Motor neuron (in vitro differentiated cells): ENCODE data around the gene PFKFB3. TPM values are rescaled to one million over a fixed set of nuclear protein-coding genes. Genes with fewer than 3 reads are reported as not detected.

Source experiments
- ATAC-seq, 8 experiments: fragments of 200-7000 bp; cut with Tn5 transposase; replicated peaks in 6 of 8; 2 replicates each; pipeline ENCODE4 v1.8.0; 2021; ENCODE audit warnings: mild to moderate bottlenecking in 8 of 8, moderate library complexity in 8 of 8
- H3K27ac ChIP-seq, 2 donors: fragments of 250-450 bp; sonication (Bioruptor Pico); 2 replicates each; pipeline ENCODE4 v1.9.0; 2021; ENCODE audit warnings: antibody characterized with exemption in 2 of 2, mild to moderate bottlenecking in 2 of 2, moderate library complexity in 1 of 2
- H3K4me1 ChIP-seq, 2 donors: fragments of 250-450 bp; sonication (Bioruptor Pico); replicated peaks in 1 of 2; 2 replicates each; pipeline ENCODE4 v1.6.1; 2021; ENCODE audit warnings: antibody characterized with exemption in 2 of 2, mild to moderate bottlenecking in 2 of 2, moderate library complexity in 1 of 2
- H3K4me3 ChIP-seq, 5 donors: fragments of 250-450 bp; sonication (Bioruptor Pico); 2 replicates each; pipeline ENCODE4 v1.9.0; 2021; ENCODE audit warnings: antibody characterized with exemption in 5 of 5, mild to moderate bottlenecking in 5 of 5, moderate library complexity in 4 of 5
- whole genome bisulfite sequencing, 10 experiments: fragments of 450-650 bp; shearing (Covaris generic); methylation state at CpG; one replicate each; pipeline ENCODE4 v1.0.0; 2022; 5-methylcytosine and 5-hydroxymethylcytosine counted together
- in situ Hi-C, 9 experiments: fragments of 400-800 bp; cut with MboI; loops; one replicate each; pipeline ENCODE4 v1.15.0; 2021; ENCODE audit warnings: low sequenced_read_pairs in 9 of 9, low pct_unique_long_range_greater_than_20kb in 2 of 9; ENCODE audit not compliant: unreplicated experiment in 9 of 9
- total RNA-seq, 8 experiments: library from RNA; unstranded; fragments of 300-600 nt; gene quantifications; 2 replicates each; pipeline versions ENCODE4 v1.2.3 to v1.2.4, GENCODE V29; 2022

The PFKFB3 gene
- total RNA-seq, 8 experiments from 2014 or later = 32.4 to 80.6 (median 46.6) TPM

GRCh38 chr10:6228010-6228511 is 25.3 kb downstream of the PFKFB3 start:
- no peak overlapping the region for H3K4me3 ChIP-seq
- no peaks in the 10 kb centered on the region for H3K4me1 ChIP-seq
- 81 to 100% (median 91%) methylated on average over 3 to 9 of the region's 20 CpGs; no CpG with 5 or more reads in 4 of the 10 experiments for WGBS, 10 experiments
- peak in 1 of 8 experiments; percentile 62 for ATAC-seq
- no peak overlapping the region for H3K27ac ChIP-seq
- in situ Hi-C loops = no loop called here

GRCh38 chr10:6228647-6229046 is 25.9 kb downstream of the PFKFB3 start:
- H3K4me1 ChIP-seq = no peaks in the 10 kb centered on the region
- WGBS, 10 experiments = 0 to 100% (median 47%) methylated on average over 1 to 3 of the region's 5 CpGs; no CpG with 5 or more reads in 6 of the 10 experiments
- no peak overlapping the region for H3K27ac ChIP-seq
- ATAC-seq = peak in 1 of 8 experiments; percentile 90
- in situ Hi-C loops = no loop called here
- H3K4me3 ChIP-seq = no peak overlapping the region

GRCh38 chr10:6229290-6229689 is 26.6 kb downstream of the PFKFB3 start:
- ATAC-seq = no peak
- in situ Hi-C loops = no loop called here
- no peak overlapping the region for H3K27ac ChIP-seq
- H3K4me3 ChIP-seq = no peak overlapping the region
- no peaks in the 10 kb centered on the region for H3K4me1 ChIP-seq
- WGBS, 10 experiments = 87 to 100% (median 91%) methylated on average over 2 to 4 of the region's 15 CpGs; no CpG with 5 or more reads in 5 of the 10 experiments

- no peak for ATAC-seq
- no peak overlapping the region for H3K4me3 ChIP-seq
- H3K27ac ChIP-seq = no peak overlapping the region
- 86 to 100% (median 97%) methylated on average over 1 to 9 of the region's 13 CpGs; no CpG with 5 or more reads in 4 of the 10 experiments for WGBS, 10 experiments
- no peaks in the 10 kb centered on the region for H3K4me1 ChIP-seq
- in situ Hi-C loops = no loop called here
Measured at GRCh38 chr10:6229746-6230145, 27.0 kb downstream of the PFKFB3 start.

- no peak for ATAC-seq
- WGBS, 10 experiments = 100% methylated on average over 2 of the region's 2 CpGs; no CpG with 5 or more reads in 9 of the 10 experiments
- Histone ChIP-seq H3K4me3 (no peak overlapping the region), H3K4me1 (no peaks in the 10 kb centered on the region), H3K27ac (no peak overlapping the region)
- in situ Hi-C loops = no loop called here
Measured at GRCh38 chr10:6230315-6230714, 27.6 kb downstream of the PFKFB3 start.

GRCh38 chr10:6231146-6231545 is 28.4 kb downstream of the PFKFB3 start:
- Histone ChIP-seq H3K4me1 (no peaks in the 10 kb centered on the region), H3K4me3 (no peak overlapping the region), H3K27ac (no peak overlapping the region)
- 83 to 100% (median 92%) methylated on average over 1 to 12 of the region's 12 CpGs; no CpG with 5 or more reads in 1 of the 10 experiments for WGBS, 10 experiments
- ATAC-seq = no peak
- in situ Hi-C loops = no loop called here

- no peak for ATAC-seq
- Histone ChIP-seq H3K4me1 (no peaks in the 10 kb centered on the region), H3K4me3 (no peak overlapping the region), H3K27ac (no peak overlapping the region)
- in situ Hi-C loops = no loop called here
- 86% methylated on average over 4 of the region's 13 CpGs; no CpG with 5 or more reads in 9 of the 10 experiments for WGBS, 10 experiments
Measured at GRCh38 chr10:6231730-6232129, 29.0 kb downstream of the PFKFB3 start.

- 90 to 100% (median 100%) methylated on average over 1 to 6 of the region's 15 CpGs; no CpG with 5 or more reads in 5 of the 10 experiments for WGBS, 10 experiments
- in situ Hi-C loops = no loop called here
- ATAC-seq = no peak
- no peak overlapping the region for H3K4me3 ChIP-seq
- H3K27ac ChIP-seq = no peak overlapping the region
- no peaks in the 10 kb centered on the region for H3K4me1 ChIP-seq
Measured at GRCh38 chr10:6232225-6232807, 29.6 kb downstream of the PFKFB3 start.

GRCh38 chr10:6232846-6233724 is 30.4 kb downstream of the PFKFB3 start:
- 50 to 98% (median 90%) methylated on average over 2 to 14 of the region's 28 CpGs; no CpG with 5 or more reads in 3 of the 10 experiments for WGBS, 10 experiments
- H3K4me3 ChIP-seq = no peak overlapping the region
- no peaks in the 10 kb centered on the region for H3K4me1 ChIP-seq
- in situ Hi-C loops = no loop called here
- ATAC-seq = no peak
- H3K27ac ChIP-seq = no peak overlapping the region

GRCh38 chr10:6233725-6234277 is 31.1 kb downstream of the PFKFB3 start:
- no peak overlapping the region for H3K27ac ChIP-seq
- WGBS, 10 experiments = 84 to 100% (median 98%) methylated on average over 1 to 4 of the region's 11 CpGs; no CpG with 5 or more reads in 4 of the 10 experiments

GRCh38 chr10:6234371-6234770 is 31.6 kb downstream of the PFKFB3 start:
- 88 to 100% (median 96%) methylated on average over 1 to 8 of the region's 13 CpGs for WGBS, 10 experiments

More at GRCh38 chr10:6233725-6234277, 31.1 kb downstream of the PFKFB3 start:
- ATAC-seq = no peak
- Histone ChIP-seq H3K4me3 (no peak overlapping the region), H3K4me1 (no peaks in the 10 kb centered on the region)
- in situ Hi-C loops = no loop called here

GRCh38 chr10:6236349-6237198 is 33.8 kb downstream of the PFKFB3 start:
- in situ Hi-C loops = no loop called here
- no peak for ATAC-seq
- no peak overlapping the region for H3K27ac ChIP-seq
- no peaks in the 10 kb centered on the region for H3K4me1 ChIP-seq
- WGBS, 10 experiments = 80 to 96% (median 89%) methylated on average over 2 to 7 of the region's 38 CpGs; no CpG with 5 or more reads in 4 of the 10 experiments
- H3K4me3 ChIP-seq = no peak overlapping the region

More at GRCh38 chr10:6234371-6234770, 31.6 kb downstream of the PFKFB3 start:
- Histone ChIP-seq H3K27ac (no peak overlapping the region), H3K4me1 (no peaks in the 10 kb centered on the region), H3K4me3 (no peak overlapping the region)
- no peak for ATAC-seq
- in situ Hi-C loops = no loop called here
